ENCODE results near the gene CHRNB1. TPM values are rescaled to one million over a fixed set of nuclear protein-coding genes. Genes with fewer than 3 reads are reported as not detected.

CHRNB1 gene
- total and polyA plus RNA-seq, 10 of the 15 experiments (the other 5 are each of a cell fraction or from before 2014, with no cell fraction given): 5.8 to 14.8 (median 11.3) TPM

GRCh38 chr17:7436556-7437368 is 8.1 kb upstream of the CHRNB1 start (continued):
- TF ChIP-seq ZBTB4 (CRISPR knock-in tag; IDR thresholded peaks at IDR 0.05) (no peak), STAT3 (IDR thresholded peaks at IDR 0.05; ENCODE audit: low read depth, low read length) (no peak), STAT1 (conservative IDR thresholded peaks at IDR 0.05) (no peak), FOXK2 (IDR thresholded peaks at IDR 0.05) (no peak), LARP7 (IDR thresholded peaks at IDR 0.05) (peak; percentile 87), ZNF24 (IDR thresholded peaks at IDR 0.05) (peak; percentile 62; the same call in 1 of the 2 replicates), IKZF1 (conservative IDR thresholded peaks at IDR 0.05) (peak; percentile 75), TARDBP (IDR thresholded peaks at IDR 0.05; ENCODE audit: borderline replicate concordance) (no peak), DPF2 (IDR thresholded peaks at IDR 0.05) (peak; percentile 80), SIN3A (IDR thresholded peaks at IDR 0.05; ENCODE audit: low read depth, low read length) (no peak), MEF2A (IDR thresholded peaks at IDR 0.05; ENCODE audit: insufficient read depth, low read depth, low read length) (no peak), JUND (IDR thresholded peaks at IDR 0.05; ENCODE audit: low read depth, low read length) (no peak), ZNF207 (IDR thresholded peaks at IDR 0.05; ENCODE audit: borderline replicate concordance) (no peak)
- TF ChIP-seq, protein P1, sequence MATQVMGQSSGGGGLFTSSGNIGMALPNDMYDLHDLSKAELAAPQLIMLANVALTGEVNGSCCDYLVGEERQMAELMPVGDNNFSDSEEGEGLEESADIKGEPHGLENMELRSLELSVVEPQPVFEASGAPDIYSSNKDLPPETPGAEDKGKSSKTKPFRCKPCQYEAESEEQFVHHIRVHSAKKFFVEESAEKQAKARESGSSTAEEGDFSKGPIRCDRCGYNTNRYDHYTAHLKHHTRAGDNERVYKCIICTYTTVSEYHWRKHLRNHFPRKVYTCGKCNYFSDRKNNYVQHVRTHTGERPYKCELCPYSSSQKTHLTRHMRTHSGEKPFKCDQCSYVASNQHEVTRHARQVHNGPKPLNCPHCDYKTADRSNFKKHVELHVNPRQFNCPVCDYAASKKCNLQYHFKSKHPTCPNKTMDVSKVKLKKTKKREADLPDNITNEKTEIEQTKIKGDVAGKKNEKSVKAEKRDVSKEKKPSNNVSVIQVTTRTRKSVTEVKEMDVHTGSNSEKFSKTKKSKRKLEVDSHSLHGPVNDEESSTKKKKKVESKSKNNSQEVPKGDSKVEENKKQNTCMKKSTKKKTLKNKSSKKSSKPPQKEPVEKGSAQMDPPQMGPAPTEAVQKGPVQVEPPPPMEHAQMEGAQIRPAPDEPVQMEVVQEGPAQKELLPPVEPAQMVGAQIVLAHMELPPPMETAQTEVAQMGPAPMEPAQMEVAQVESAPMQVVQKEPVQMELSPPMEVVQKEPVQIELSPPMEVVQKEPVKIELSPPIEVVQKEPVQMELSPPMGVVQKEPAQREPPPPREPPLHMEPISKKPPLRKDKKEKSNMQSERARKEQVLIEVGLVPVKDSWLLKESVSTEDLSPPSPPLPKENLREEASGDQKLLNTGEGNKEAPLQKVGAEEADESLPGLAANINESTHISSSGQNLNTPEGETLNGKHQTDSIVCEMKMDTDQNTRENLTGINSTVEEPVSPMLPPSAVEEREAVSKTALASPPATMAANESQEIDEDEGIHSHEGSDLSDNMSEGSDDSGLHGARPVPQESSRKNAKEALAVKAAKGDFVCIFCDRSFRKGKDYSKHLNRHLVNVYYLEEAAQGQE (IDR thresholded peaks at IDR 0.05; ENCODE audit: low read depth, low read length): no peak
- TF ChIP-seq, protein P2, sequence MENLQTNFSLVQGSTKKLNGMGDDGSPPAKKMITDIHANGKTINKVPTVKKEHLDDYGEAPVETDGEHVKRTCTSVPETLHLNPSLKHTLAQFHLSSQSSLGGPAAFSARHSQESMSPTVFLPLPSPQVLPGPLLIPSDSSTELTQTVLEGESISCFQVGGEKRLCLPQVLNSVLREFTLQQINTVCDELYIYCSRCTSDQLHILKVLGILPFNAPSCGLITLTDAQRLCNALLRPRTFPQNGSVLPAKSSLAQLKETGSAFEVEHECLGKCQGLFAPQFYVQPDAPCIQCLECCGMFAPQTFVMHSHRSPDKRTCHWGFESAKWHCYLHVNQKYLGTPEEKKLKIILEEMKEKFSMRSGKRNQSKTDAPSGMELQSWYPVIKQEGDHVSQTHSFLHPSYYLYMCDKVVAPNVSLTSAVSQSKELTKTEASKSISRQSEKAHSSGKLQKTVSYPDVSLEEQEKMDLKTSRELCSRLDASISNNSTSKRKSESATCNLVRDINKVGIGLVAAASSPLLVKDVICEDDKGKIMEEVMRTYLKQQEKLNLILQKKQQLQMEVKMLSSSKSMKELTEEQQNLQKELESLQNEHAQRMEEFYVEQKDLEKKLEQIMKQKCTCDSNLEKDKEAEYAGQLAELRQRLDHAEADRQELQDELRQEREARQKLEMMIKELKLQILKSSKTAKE (IDR thresholded peaks at IDR 0.05; ENCODE audit: low read depth, poor library complexity, severe bottlenecking): no peak
- TF ChIP-seq, protein P3, sequence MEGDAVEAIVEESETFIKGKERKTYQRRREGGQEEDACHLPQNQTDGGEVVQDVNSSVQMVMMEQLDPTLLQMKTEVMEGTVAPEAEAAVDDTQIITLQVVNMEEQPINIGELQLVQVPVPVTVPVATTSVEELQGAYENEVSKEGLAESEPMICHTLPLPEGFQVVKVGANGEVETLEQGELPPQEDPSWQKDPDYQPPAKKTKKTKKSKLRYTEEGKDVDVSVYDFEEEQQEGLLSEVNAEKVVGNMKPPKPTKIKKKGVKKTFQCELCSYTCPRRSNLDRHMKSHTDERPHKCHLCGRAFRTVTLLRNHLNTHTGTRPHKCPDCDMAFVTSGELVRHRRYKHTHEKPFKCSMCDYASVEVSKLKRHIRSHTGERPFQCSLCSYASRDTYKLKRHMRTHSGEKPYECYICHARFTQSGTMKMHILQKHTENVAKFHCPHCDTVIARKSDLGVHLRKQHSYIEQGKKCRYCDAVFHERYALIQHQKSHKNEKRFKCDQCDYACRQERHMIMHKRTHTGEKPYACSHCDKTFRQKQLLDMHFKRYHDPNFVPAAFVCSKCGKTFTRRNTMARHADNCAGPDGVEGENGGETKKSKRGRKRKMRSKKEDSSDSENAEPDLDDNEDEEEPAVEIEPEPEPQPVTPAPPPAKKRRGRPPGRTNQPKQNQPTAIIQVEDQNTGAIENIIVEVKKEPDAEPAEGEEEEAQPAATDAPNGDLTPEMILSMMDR (IDR thresholded peaks at IDR 0.05 in 2 of 3, conservative IDR thresholded peaks at IDR 0.05 in 1 of 3; ENCODE audit: control insufficient read depth in 2 of 3, extremely low read depth in 1 of 3, insufficient read depth in 1 of 3, low read depth in 3 of 3, low read length in 3 of 3): peak; percentile 65 to 98 (median 71); a peak in 4 of 6 replicates

Measured in GM12878 (cell line).